ENCODE data around the gene RIC1.

GRCh38 chr9:5642170-5642569 lies 13.3 kb downstream of the RIC1 start:
- no peak for TF ChIP-seq CTCF (IDR thresholded peaks at IDR 0.05)
- no peak for TF ChIP-seq IRF3 (IDR thresholded peaks at IDR 0.05; ENCODE audit: low read depth, low read length)
- no peak for TF ChIP-seq NRF1 (IDR thresholded peaks at IDR 0.05; ENCODE audit: low read depth, low read length)

All from SK-N-SH (cell line).